Hematopoietic multipotent progenitor cell (in vitro differentiated cells): Measurements from ENCODE around the gene CFAP77. TPM values are rescaled to one million over a fixed set of nuclear protein-coding genes. Genes with fewer than 3 reads are reported as not detected.

Experiments
- DNase-seq, 3 donors: peaks; one replicate each; pipeline ENCODE4 v3.0.0-alpha.2; 2011 to 2015; ENCODE audit warnings: low read depth in 2 of 3, low spot score in 2 of 3
- total RNA-seq: library from RNA; depleted of rRNA; stranded (reverse); fragments of >200 nt; gene quantifications from one replicate; pipeline ENCODE4 v1.2.3, GENCODE V29; 2012

CFAP77 gene
- total RNA-seq, 1 donor, result not detected

- no peak for DNase-seq
These were observed 2.8 kb upstream of the CFAP77 start for GRCh38 chr9:132407196-132407595.

GRCh38 chr9:132408521-132408920, 1.5 kb upstream of the CFAP77 start:
- DNase-seq, result no peak

GRCh38 chr9:132410642-132411041, 631 bp downstream of the CFAP77 start:
- no peak for DNase-seq

GRCh38 chr9:132411091-132411508, 1.1 kb downstream of the CFAP77 start:
- peak; percentile 50 to 81 (median 72) for DNase-seq

- peak in 2 of 3 donors; percentile 45 to 58 for DNase-seq
These were observed 2.1 kb downstream of the CFAP77 start for GRCh38 chr9:132412089-132412488.

- DNase-seq, result no peak
These were observed 3.9 kb downstream of the CFAP77 start for GRCh38 chr9:132413926-132414325.

- DNase-seq, result no peak
These were observed 4.7 kb downstream of the CFAP77 start for GRCh38 chr9:132414731-132415130.

GRCh38 chr9:132415181-132415580, 5.2 kb downstream of the CFAP77 start:
- no peak for DNase-seq

- DNase-seq, result no peak
These were observed 8.8 kb downstream of the CFAP77 start for GRCh38 chr9:132418726-132419363.

- no peak for DNase-seq
These were observed 12.6 kb downstream of the CFAP77 start for GRCh38 chr9:132422574-132422973.

GRCh38 chr9:132423503-132423902, 13.5 kb downstream of the CFAP77 start:
- DNase-seq, result no peak

- DNase-seq, result no peak
These were observed 15.1 kb downstream of the CFAP77 start for GRCh38 chr9:132424857-132425674.

GRCh38 chr9:132425675-132426062, 15.7 kb downstream of the CFAP77 start:
- no peak for DNase-seq

GRCh38 chr9:132426639-132427414, 16.8 kb downstream of the CFAP77 start:
- DNase-seq, result no peak

GRCh38 chr9:132430998-132431397, 21.0 kb downstream of the CFAP77 start:
- no peak for DNase-seq

GRCh38 chr9:132434881-132435280, 24.9 kb downstream of the CFAP77 start:
- DNase-seq, result no peak

- no peak for DNase-seq
These were observed 29.1 kb downstream of the CFAP77 start for GRCh38 chr9:132439153-132439552.

- no peak for DNase-seq
These were observed 30.7 kb downstream of the CFAP77 start for GRCh38 chr9:132440735-132441134.

- DNase-seq, result no peak
These were observed 31.4 kb downstream of the CFAP77 start for GRCh38 chr9:132441404-132441803.

GRCh38 chr9:132443951-132444607, 34.1 kb downstream of the CFAP77 start:
- peak in 1 of 3 donors; percentile 36 for DNase-seq

GRCh38 chr9:132446887-132447286, 36.9 kb downstream of the CFAP77 start:
- DNase-seq, result no peak
